Chondrocyte (in vitro differentiated cells): Measurements from ENCODE around the gene HOXB7. TPM values are rescaled to one million over a fixed set of nuclear protein-coding genes. Genes with fewer than 3 reads are reported as not detected.

ENCODE experiments used
- DNase-seq: peaks from one replicate; pipeline ENCODE4 v3.0.0; 2021; ENCODE audit warnings: mixed read lengths, low spot score
- H3K27ac Mint-ChIP-seq: one replicate; pipeline ENCODE4 v1.8.0; 2021; ENCODE audit warnings: mild to moderate bottlenecking, moderate library complexity, mixed read lengths; ENCODE audit not compliant: unreplicated experiment
- H3K27me3 Mint-ChIP-seq: 2 replicates; pipeline ENCODE4 v1.8.0; 2021; ENCODE audit warnings: low read depth, mixed read lengths
- H3K36me3 Mint-ChIP-seq: 2 replicates; pipeline ENCODE4 v1.8.0; 2021; ENCODE audit warnings: low read depth, mixed read lengths
- H3K4me1 Mint-ChIP-seq: 2 replicates; pipeline ENCODE4 v1.8.0; 2021; ENCODE audit warnings: low read depth, mild to moderate bottlenecking, mixed read lengths
- H3K4me3 Mint-ChIP-seq: one replicate; pipeline ENCODE4 v1.8.0; 2021; ENCODE audit warnings: mild to moderate bottlenecking, moderate library complexity, mixed read lengths; ENCODE audit not compliant: unreplicated experiment
- H3K9me3 Mint-ChIP-seq: 2 replicates; pipeline ENCODE4 v1.8.0; 2021; ENCODE audit warnings: low read depth, mixed read lengths
- microRNA-seq: library from miRNA; unstranded; fragments of <30 nt; microRNA quantifications from one replicate; pipeline ENCODE4 v1.2.0, GENCODE V29; 2020; ENCODE audit warnings: borderline number of aligned reads
- total RNA-seq: library from RNA; stranded (reverse); gene quantifications from 3 replicates; pipeline ENCODE4 v1.2.1, GENCODE V29; 2021
- TF ChIP-seq, protein P1 (sequence below): fragments of 200-600 bp; sonication (generic); IDR thresholded peaks from 2 replicates; pipeline ENCODE4 v1.5.0; 2021; ENCODE audit warnings: antibody characterized with exemption, mild to moderate bottlenecking, moderate library complexity

The HOXB7 gene
- total RNA-seq, 1 donor from 2014 or later = not detected

DNA sequence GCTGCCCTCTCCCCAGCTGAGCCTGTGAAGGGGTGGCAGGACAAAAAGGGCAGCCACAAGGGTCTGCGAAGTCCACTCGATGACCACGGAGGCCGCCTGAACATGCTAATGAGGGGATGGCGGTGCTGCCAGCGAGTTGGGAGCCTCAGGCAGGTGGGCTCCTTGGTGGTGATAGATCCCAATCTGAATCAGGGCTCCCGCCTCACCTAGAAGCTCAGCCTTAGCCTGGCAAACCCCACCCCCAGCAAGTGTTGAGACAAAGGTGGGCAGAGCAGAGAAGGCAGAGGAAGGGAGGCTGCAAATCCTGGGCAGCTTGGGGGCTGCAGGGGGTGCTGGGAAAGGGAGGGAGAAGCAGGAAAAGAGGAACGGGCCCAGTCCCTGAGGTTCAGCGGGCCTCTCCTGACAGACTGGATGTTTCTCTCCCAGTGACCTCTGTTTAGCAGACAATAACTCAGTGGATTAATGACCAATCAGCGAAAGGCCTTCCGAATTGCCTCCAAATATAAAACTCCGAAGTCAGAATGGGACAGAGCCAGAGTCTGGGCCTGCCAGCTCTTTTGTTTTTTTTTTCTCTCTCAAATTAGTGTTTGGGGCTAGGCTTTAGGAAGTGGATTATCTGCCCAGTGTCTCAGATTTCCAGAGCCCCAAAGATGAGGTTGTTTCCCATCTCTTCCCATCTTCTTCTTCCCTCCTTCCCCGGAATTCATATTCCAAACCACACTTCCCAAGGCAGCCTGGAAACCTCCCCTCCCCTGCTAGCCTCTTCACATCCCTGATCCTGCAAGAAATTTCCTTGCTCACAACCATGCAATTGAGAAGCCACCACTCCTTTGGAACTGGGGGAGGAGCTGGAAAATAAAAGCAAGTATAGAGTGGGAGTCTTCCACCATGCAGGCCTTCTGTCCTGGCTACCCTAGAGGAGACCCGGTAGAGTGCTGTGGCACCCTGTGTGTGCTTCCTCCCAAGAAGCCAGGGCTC, 50.7 kb downstream of the HOXB7 start:
- DNase-seq = no peak
- H3K4me1 Mint-ChIP-seq = peaks cover 3% of the 10 kb centered on the region
- H3K4me3 Mint-ChIP-seq = no peak overlapping the region
- H3K36me3 Mint-ChIP-seq = no peaks in the 10 kb centered on the region
- no peak overlapping the region for H3K27ac Mint-ChIP-seq
- TF ChIP-seq, protein P1, sequence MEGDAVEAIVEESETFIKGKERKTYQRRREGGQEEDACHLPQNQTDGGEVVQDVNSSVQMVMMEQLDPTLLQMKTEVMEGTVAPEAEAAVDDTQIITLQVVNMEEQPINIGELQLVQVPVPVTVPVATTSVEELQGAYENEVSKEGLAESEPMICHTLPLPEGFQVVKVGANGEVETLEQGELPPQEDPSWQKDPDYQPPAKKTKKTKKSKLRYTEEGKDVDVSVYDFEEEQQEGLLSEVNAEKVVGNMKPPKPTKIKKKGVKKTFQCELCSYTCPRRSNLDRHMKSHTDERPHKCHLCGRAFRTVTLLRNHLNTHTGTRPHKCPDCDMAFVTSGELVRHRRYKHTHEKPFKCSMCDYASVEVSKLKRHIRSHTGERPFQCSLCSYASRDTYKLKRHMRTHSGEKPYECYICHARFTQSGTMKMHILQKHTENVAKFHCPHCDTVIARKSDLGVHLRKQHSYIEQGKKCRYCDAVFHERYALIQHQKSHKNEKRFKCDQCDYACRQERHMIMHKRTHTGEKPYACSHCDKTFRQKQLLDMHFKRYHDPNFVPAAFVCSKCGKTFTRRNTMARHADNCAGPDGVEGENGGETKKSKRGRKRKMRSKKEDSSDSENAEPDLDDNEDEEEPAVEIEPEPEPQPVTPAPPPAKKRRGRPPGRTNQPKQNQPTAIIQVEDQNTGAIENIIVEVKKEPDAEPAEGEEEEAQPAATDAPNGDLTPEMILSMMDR = no peak
- no peaks in the 10 kb centered on the region for H3K9me3 Mint-ChIP-seq
- peaks cover 81% of the 10 kb centered on the region for H3K27me3 Mint-ChIP-seq

DNA sequence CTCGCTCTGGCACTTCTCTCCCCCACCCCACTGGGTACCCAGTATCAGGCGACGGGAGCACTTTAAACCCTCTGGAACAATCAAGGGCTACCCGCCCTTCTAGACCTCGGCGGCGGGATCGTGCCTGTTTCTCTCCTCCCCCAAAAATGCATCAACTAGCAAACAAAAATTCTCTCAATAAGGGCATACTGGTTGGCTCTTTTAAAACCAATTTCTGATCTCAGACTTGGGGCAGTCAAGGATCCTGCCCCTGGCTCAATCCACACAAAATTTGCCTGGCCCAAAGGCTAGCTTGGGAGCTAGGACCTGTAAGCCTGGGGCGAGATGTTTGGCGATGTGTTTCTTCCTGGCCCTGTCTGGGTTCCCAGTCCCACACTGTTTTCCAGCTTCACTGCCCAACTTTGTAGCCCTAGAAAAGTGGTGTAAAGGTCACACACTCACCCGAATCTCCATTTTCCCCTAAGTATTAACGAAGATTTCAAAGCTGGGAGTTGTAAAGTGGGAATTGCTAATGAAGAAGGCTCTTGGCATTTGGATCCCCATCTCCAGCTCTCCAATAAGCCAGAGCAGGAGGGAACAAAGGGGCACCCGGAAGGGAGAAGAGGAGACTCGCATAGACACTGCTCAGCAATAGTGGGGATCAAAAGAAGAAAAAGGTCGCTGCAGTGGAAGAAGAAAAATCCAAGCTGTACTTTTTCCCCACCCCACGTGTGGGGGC, 51.5 kb downstream of the HOXB7 start:
- H3K27me3 Mint-ChIP-seq = peaks cover 89% of the 10 kb centered on the region
- no peak overlapping the region for H3K27ac Mint-ChIP-seq
- no peaks in the 10 kb centered on the region for H3K9me3 Mint-ChIP-seq
- no peak for DNase-seq
- no peak overlapping the region for H3K4me3 Mint-ChIP-seq
- H3K36me3 Mint-ChIP-seq = no peaks in the 10 kb centered on the region
- peaks cover 9% of the 10 kb centered on the region for H3K4me1 Mint-ChIP-seq
- TF ChIP-seq, protein P1 = no peak

DNA sequence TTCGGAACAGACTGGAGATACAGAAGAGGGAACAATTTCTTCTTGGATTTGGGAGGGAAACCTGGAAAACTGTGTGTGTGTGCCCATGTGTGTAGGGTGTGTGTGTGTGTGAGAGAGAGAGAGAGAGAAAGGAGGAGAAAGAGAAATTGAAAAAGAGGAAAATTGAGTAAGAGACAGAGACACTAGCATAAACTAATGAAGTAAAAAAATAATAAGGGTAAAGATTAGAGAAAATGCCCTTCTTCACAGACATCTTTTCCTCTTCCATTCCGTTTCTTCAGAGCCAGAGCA, 52.0 kb downstream of the HOXB7 start:
- Mint-ChIP-seq H3K36me3 (no peaks in the 10 kb centered on the region), H3K9me3 (no peaks in the 10 kb centered on the region), H3K4me1 (peaks cover 10% of the 10 kb centered on the region), H3K27ac (no peak overlapping the region), H3K4me3 (no peak overlapping the region), H3K27me3 (peaks cover 93% of the 10 kb centered on the region)
- TF ChIP-seq, protein P1 = no peak
- no peak for DNase-seq

DNA sequence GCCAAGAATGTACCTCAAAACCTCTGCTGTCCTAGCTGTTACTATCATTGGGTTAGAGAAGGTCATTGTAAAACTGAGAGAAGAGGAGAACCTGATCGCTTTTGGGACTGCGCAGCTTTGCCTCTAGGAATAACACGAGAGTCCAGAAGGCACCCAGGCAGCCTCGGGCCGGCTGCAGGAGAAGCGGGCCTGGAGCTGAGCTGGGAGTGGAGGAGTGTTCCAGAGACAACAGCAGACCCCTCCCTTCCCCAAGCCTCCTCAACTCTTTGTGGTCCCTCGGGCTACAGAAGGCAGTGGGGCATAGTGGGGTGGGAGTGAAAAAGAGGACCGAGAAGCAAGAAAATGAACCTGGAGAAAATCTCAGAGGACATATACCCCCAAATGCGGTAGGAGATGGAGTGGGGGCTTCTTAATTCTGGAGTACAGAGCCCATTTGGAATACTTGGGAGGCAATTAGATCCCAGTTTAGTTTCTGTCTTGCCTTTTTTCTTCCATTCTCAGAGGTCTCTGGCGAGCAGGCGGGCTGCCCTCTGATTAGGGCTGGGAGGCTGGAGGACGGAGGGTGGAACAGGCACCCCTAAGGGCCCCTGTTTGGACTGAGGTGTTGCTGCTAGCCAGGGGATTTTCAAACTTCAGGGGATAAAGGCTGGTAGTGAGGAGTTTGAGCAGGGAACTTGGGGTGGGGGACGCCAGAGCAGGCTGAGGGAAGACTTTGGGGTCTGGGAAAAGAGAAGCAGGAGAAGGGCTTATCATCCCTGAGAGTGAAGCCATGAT, 52.6 kb downstream of the HOXB7 start:
- DNase-seq = no peak
- Mint-ChIP-seq H3K36me3 (no peaks in the 10 kb centered on the region), H3K9me3 (no peaks in the 10 kb centered on the region), H3K27ac (no peak overlapping the region), H3K4me1 (peaks cover 10% of the 10 kb centered on the region), H3K4me3 (no peak overlapping the region), H3K27me3 (peaks cover 93% of the 10 kb centered on the region)
- TF ChIP-seq, protein P1 = no peak

Small RNA genes lying within 50 kb of the gene (microRNA-seq; reads per million reads assigned to microRNA genes)
- not detected for gene MIR196A1

Other genes starting within 250 kb of the HOXB7 start
- gene SKAP1, start 180.8 kb downstream of the HOXB7 start, total RNA-seq = not detected in 3 replicates
- gene HOXB1, start 80.0 kb downstream of the HOXB7 start, total RNA-seq = not detected in 3 replicates
- gene HOXB2, start 65.9 kb downstream of the HOXB7 start, total RNA-seq = 0.72 TPM in 2 of 3 replicates, not detected in the other
- not detected in 3 replicates for gene HOXB4, start 32.7 kb downstream of the HOXB7 start, total RNA-seq
- gene HOXB3, start 20.8 kb downstream of the HOXB7 start, total RNA-seq = 0.18 to 0.57 TPM in 2 of 3 replicates, not detected in the other
- not detected in 3 replicates for gene HOXB5, start 17.2 kb downstream of the HOXB7 start, total RNA-seq
- gene HOXB6, start 6.0 kb downstream of the HOXB7 start, total RNA-seq = not detected in 3 replicates
- not detected in 3 replicates for gene HOXB8, start 4.3 kb upstream of the HOXB7 start, total RNA-seq
- 0.20 TPM in 1 of 3 replicates, not detected in the others for gene HOXB9, start 15.3 kb upstream of the HOXB7 start, total RNA-seq
- not detected in 3 replicates for gene PRAC1, start 111.5 kb upstream of the HOXB7 start, total RNA-seq
- gene PRAC2, start 112.2 kb upstream of the HOXB7 start, total RNA-seq = not detected in 3 replicates
- 0.19 TPM in 1 of 3 replicates, not detected in the others for gene HOXB13, start 117.7 kb upstream of the HOXB7 start, total RNA-seq
- gene TTLL6, start 206.2 kb upstream of the HOXB7 start, total RNA-seq = not detected in 3 replicates
- 72.4 to 97.9 TPM (median 76.5 TPM) in 3 replicates for gene CALCOCO2, start 220.0 kb upstream of the HOXB7 start, total RNA-seq